H1 (cell line): ENCODE results near the gene CBL.

Experiments used
- CTCF ChIP-seq, 3 experiments: IDR thresholded peaks; 1 replicate in 2 of 3; 2 replicates in 1 of 3; pipeline versions ENCODE4 v1.5.1 to v1.6.1; 2011; ENCODE audit warnings: low read length in 3 of 3, mild to moderate bottlenecking in 3 of 3, inconsistent platforms in 2 of 3, low read depth in 1 of 3, moderate library complexity in 1 of 3; ENCODE audit not compliant: insufficient read depth in 1 of 3; ENCODE audit errors: control extremely low read depth in 1 of 3
- EZH2 ChIP-seq: fragments of 200-600 bp; sonication (generic); IDR thresholded peaks from 2 replicates; pipeline ENCODE4 v1.7.1; 2012; ENCODE audit warnings: low read depth, mild to moderate bottlenecking, moderate library complexity, low read length, inconsistent platforms; ENCODE audit not compliant: severe bottlenecking
- GTF2F1 ChIP-seq: IDR thresholded peaks from 2 replicates; pipeline ENCODE4 v1.6.1; 2012; ENCODE audit warnings: low read depth, low read length, improper control_type of control experiment, borderline replicate concordance

GRCh38 chr11:119357074-119357473 is 150.9 kb downstream of the CBL start:
- no peak for TF ChIP-seq GTF2F1
- TF ChIP-seq CTCF (IDR thresholded peaks at IDR 0.05; ENCODE audit: control extremely low read depth in 1 of 3, insufficient read depth in 1 of 3, low read depth in 1 of 3, low read length in 3 of 3) = no peak
- no peak for TF ChIP-seq EZH2
